WTC11 (cell line): ENCODE results near the gene C3orf70. TPM values are rescaled to one million over a fixed set of nuclear protein-coding genes. Genes with fewer than 3 reads are reported as not detected.

ENCODE experiments used
- ATAC-seq: fragments of 200-7000 bp; cut with Tn5 transposase; 2 replicates; pipeline ENCODE4 v1.10.0; 2021; ENCODE audit warnings: mild to moderate bottlenecking, moderate library complexity
- CTCF ChIA-PET: fragments of 300-600 bp; sonication (Branson Sonifier 250); formaldehyde crosslinking; loops from one replicate; lab custom pipeline; 2021; ENCODE audit warnings: antibody characterized with exemption; lab: Charles Lee
- POLR2A ChIA-PET: fragments of 350-600 bp; sonication (Branson Sonifier 250); formaldehyde crosslinking; loops from one replicate; lab custom pipeline; 2021; ENCODE audit warnings: antibody characterized with exemption; lab: Charles Lee
- DNase-seq: peaks from one replicate; pipeline ENCODE4 v3.0.0; 2021; ENCODE audit warnings: low spot score
- H3K27ac Mint-ChIP-seq: 2 replicates; pipeline ENCODE4 v1.8.0; 2021; ENCODE audit warnings: mixed read lengths
- H3K27me3 Mint-ChIP-seq: 2 replicates; pipeline ENCODE4 v1.8.0; 2021; ENCODE audit warnings: low read depth, mild to moderate bottlenecking, moderate library complexity, mixed read lengths
- H3K36me3 Mint-ChIP-seq: 2 replicates; pipeline ENCODE4 v1.8.0; 2021; ENCODE audit warnings: mixed read lengths
- H3K4me1 Mint-ChIP-seq: 2 replicates; pipeline ENCODE4 v1.8.0; 2022; ENCODE audit warnings: mixed read lengths
- H3K4me3 Mint-ChIP-seq: 2 replicates; pipeline ENCODE4 v1.8.0; 2021; ENCODE audit warnings: mild to moderate bottlenecking, moderate library complexity, mixed read lengths
- H3K9me3 Mint-ChIP-seq: 2 replicates; pipeline ENCODE4 v1.8.0; 2021; ENCODE audit warnings: mixed read lengths
- AR ChIP-seq: fragments of 250-450 bp; sonication (Bioruptor Pico); IDR thresholded peaks from 2 replicates; pipeline ENCODE4 v1.9.0; 2021; ENCODE audit warnings: mild to moderate bottlenecking
- ARID4B ChIP-seq: sonication (generic); formaldehyde crosslinking; IDR thresholded peaks from 2 replicates; pipeline ENCODE4 v1.8.0; 2023; ENCODE audit warnings: missing genetic modification reagents, mild to moderate bottlenecking, borderline replicate concordance
- ATF3 ChIP-seq: sonication (generic); formaldehyde crosslinking; conservative IDR thresholded peaks from 2 replicates; pipeline ENCODE4 v1.8.1; 2022; ENCODE audit warnings: mild to moderate bottlenecking, missing genetic modification reagents
- ETV6 ChIP-seq: sonication (generic); formaldehyde crosslinking; IDR thresholded peaks from 2 replicates; pipeline ENCODE4 v1.8.1; 2022; ENCODE audit warnings: mild to moderate bottlenecking, missing genetic modification reagents
- FOXP1 ChIP-seq: sonication (generic); formaldehyde crosslinking; IDR thresholded peaks from 2 replicates; pipeline ENCODE4 v1.8.0; 2022; ENCODE audit warnings: missing genetic modification reagents, mild to moderate bottlenecking, moderate library complexity, borderline replicate concordance
- GABPB1 ChIP-seq: sonication (generic); formaldehyde crosslinking; IDR thresholded peaks from 2 replicates; pipeline ENCODE4 v1.8.1; 2023; ENCODE audit warnings: mild to moderate bottlenecking, missing genetic modification reagents
- IRF2 ChIP-seq: sonication (generic); formaldehyde crosslinking; IDR thresholded peaks from 2 replicates; pipeline ENCODE4 v1.8.0; 2022; ENCODE audit warnings: low read depth, missing genetic modification reagents, borderline replicate concordance
- JAZF1 ChIP-seq: fragments of 250-450 bp; sonication (Bioruptor Pico); IDR thresholded peaks from 2 replicates; pipeline ENCODE4 v1.9.0; 2021; ENCODE audit warnings: moderate library complexity, mild to moderate bottlenecking, inconsistent platforms
- JUN ChIP-seq: sonication (generic); formaldehyde crosslinking; IDR thresholded peaks from 2 replicates; pipeline ENCODE4 v1.8.0; 2023; ENCODE audit warnings: mild to moderate bottlenecking, missing genetic modification reagents
- KAT7 ChIP-seq: sonication (generic); formaldehyde crosslinking; IDR thresholded peaks from 2 replicates; pipeline ENCODE4 v1.8.1; 2023; ENCODE audit warnings: missing genetic modification reagents, mild to moderate bottlenecking, borderline replicate concordance
- NFATC4 ChIP-seq: fragments of 250-450 bp; sonication (Bioruptor Pico); IDR thresholded peaks from 2 replicates; pipeline ENCODE4 v1.9.0; 2021; ENCODE audit warnings: mild to moderate bottlenecking
- NFE2L1 ChIP-seq: sonication (generic); formaldehyde crosslinking; IDR thresholded peaks from 2 replicates; pipeline ENCODE4 v1.8.1; 2023; ENCODE audit warnings: missing genetic modification reagents
- NR1H2 ChIP-seq: sonication (generic); formaldehyde crosslinking; IDR thresholded peaks from 2 replicates; pipeline ENCODE4 v1.9.0; 2021; ENCODE audit warnings: mild to moderate bottlenecking, moderate library complexity, missing genetic modification reagents
- NR2C2 ChIP-seq: sonication (generic); formaldehyde crosslinking; IDR thresholded peaks from 2 replicates; pipeline ENCODE4 v1.8.0; 2022; ENCODE audit warnings: mild to moderate bottlenecking, missing genetic modification reagents
- NR3C1 ChIP-seq: sonication (generic); formaldehyde crosslinking; conservative IDR thresholded peaks from 2 replicates; pipeline ENCODE4 v1.8.1; 2023; ENCODE audit warnings: low read depth, mild to moderate bottlenecking, missing genetic modification reagents
- PRRX2 ChIP-seq: fragments of 250-450 bp; sonication (Bioruptor Pico); IDR thresholded peaks from 2 replicates; pipeline ENCODE4 v1.8.0; 2021; ENCODE audit warnings: mild to moderate bottlenecking
- SMAD4 ChIP-seq: sonication (generic); formaldehyde crosslinking; IDR thresholded peaks from 2 replicates; pipeline ENCODE4 v1.8.0; 2022; ENCODE audit warnings: mild to moderate bottlenecking, missing genetic modification reagents
- SOX15 ChIP-seq: fragments of 250-450 bp; sonication (Bioruptor Pico); IDR thresholded peaks from 2 replicates; pipeline ENCODE4 v1.9.0; 2021; ENCODE audit warnings: mild to moderate bottlenecking
- TCF7 ChIP-seq: sonication (generic); formaldehyde crosslinking; IDR thresholded peaks from 2 replicates; pipeline ENCODE4 v1.8.0; 2022; ENCODE audit warnings: mild to moderate bottlenecking, low read depth, missing genetic modification reagents, moderate library complexity
- TEAD4 ChIP-seq: sonication (generic); formaldehyde crosslinking; IDR thresholded peaks from 2 replicates; pipeline ENCODE4 v1.8.0; 2022; ENCODE audit warnings: mild to moderate bottlenecking, missing genetic modification reagents
- USF1 ChIP-seq: sonication (generic); formaldehyde crosslinking; IDR thresholded peaks from 2 replicates; pipeline ENCODE4 v1.8.0; 2022; ENCODE audit warnings: mild to moderate bottlenecking, missing genetic modification reagents
- ZMAT4 ChIP-seq: fragments of 250-450 bp; sonication (Bioruptor Pico); IDR thresholded peaks from 2 replicates; pipeline ENCODE4 v1.9.0; 2021; ENCODE audit warnings: mild to moderate bottlenecking
- ZNF219 ChIP-seq: sonication (generic); formaldehyde crosslinking; IDR thresholded peaks from 2 replicates; pipeline ENCODE4 v1.8.0; 2023; ENCODE audit warnings: missing genetic modification reagents, mild to moderate bottlenecking, borderline replicate concordance
- ZNF396 ChIP-seq: fragments of 250-450 bp; sonication (Bioruptor Pico); IDR thresholded peaks from 2 replicates; pipeline ENCODE4 v1.8.0; 2021; ENCODE audit warnings: mild to moderate bottlenecking, moderate library complexity, borderline replicate concordance
- total RNA-seq: library from RNA; stranded (reverse); gene quantifications from 3 replicates; pipeline ENCODE4 v1.2.3, GENCODE V29; 2021

C3orf70 gene
- total RNA-seq, 1 experiment from 2014 or later: 0.70 TPM

- no peak for ATAC-seq
- CTCF ChIA-PET: no interaction called here
These were observed 89.4 kb downstream of the C3orf70 start for GRCh38 chr3:185063431-185063830.

GRCh38 chr3:185062191-185062590 lies 90.7 kb downstream of the C3orf70 start:
- Mint-ChIP-seq H3K27me3 (no peaks in the 10 kb centered on the region; the same call in 1 of the 2 replicates), H3K9me3 (peaks cover 47% of the 10 kb centered on the region), H3K27ac (no peak overlapping the region), H3K36me3 (peaks cover 35% of the 10 kb centered on the region), H3K4me1 (no peaks in the 10 kb centered on the region), H3K4me3 (no peak overlapping the region)
- ATAC-seq (no peak), DNase-seq (no peak)
- CTCF ChIA-PET: no interaction called here
- POLR2A ChIA-PET: no interaction called here
- TF ChIP-seq USF1 (no peak), TCF7 (CRISPR knock-in tag) (no peak), NR1H2 (CRISPR knock-in tag) (no peak), JAZF1 (CRISPR knock-in tag) (no peak), SOX15 (no peak), ATF3 (no peak), ZNF396 (CRISPR knock-in tag) (no peak), AR (no peak), ETV6 (CRISPR knock-in tag) (no peak), ARID4B (CRISPR knock-in tag) (no peak), PRRX2 (no peak), JUN (no peak), ZMAT4 (CRISPR knock-in tag) (no peak), GABPB1 (CRISPR knock-in tag) (no peak), KAT7 (CRISPR knock-in tag) (no peak), TEAD4 (CRISPR knock-in tag) (no peak), SMAD4 (CRISPR knock-in tag) (no peak), ZNF219 (CRISPR knock-in tag) (no peak), NFATC4 (CRISPR knock-in tag) (no peak), FOXP1 (CRISPR knock-in tag) (no peak)

More at GRCh38 chr3:185063431-185063830, 89.4 kb downstream of the C3orf70 start:
- peaks cover 36% of the 10 kb centered on the region for H3K9me3 Mint-ChIP-seq
- H3K4me1 Mint-ChIP-seq: no peaks in the 10 kb centered on the region
- no peak overlapping the region for H3K27ac Mint-ChIP-seq
- POLR2A ChIA-PET: no interaction called here
- H3K36me3 Mint-ChIP-seq: peaks cover 29% of the 10 kb centered on the region
- no peak overlapping the region for H3K4me3 Mint-ChIP-seq
- TF ChIP-seq NR3C1 (no peak), NR2C2 (CRISPR knock-in tag) (no peak), IRF2 (CRISPR knock-in tag) (no peak), NFE2L1 (no peak)
- H3K27me3 Mint-ChIP-seq: no peaks in the 10 kb centered on the region; the same call in 1 of the 2 replicates
- no peak for DNase-seq
